ENCODE results near the gene SAMD5.
"Not testable (repeated sequence)": the region's sequence is repeated elsewhere in the genome, so short reads cannot be mapped to it uniquely, and the experiment has no call there.

Gene SAMD5

DNA sequence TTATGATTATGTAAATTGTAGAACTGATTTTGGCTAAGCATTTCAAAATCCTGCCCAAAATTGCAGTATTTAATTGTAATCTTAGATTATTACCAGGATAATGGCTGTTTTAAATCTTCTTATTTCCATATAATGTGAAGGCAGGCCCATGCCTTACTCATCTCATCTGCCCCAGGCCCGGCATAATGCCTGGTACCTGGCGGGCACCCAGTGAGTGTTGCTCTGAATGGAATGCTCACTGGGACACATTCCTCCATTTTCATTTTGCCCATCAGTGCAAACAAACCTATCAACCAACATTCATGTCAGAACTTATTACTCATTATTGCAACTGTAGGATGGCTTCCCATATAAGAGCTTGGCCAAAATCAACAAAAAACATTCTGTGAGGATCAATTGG lies 22.8 kb downstream of the SAMD5 start:
- no peak overlapping the region for H3K4me3 Mint-ChIP-seq
- no peaks in the 10 kb centered on the region for H3K36me3 Mint-ChIP-seq (ENCODE audit: insufficient read depth)
- H3K27ac Mint-ChIP-seq (ENCODE audit: low read depth): no peak overlapping the region
- ATAC-seq (replicated peaks; ENCODE audit: extremely low read depth, poor library complexity, severe bottlenecking) (no peak), DNase-seq (ENCODE audit: low spot score in 2 of 2) (no peak)
- no peaks in the 10 kb centered on the region for H3K4me1 Mint-ChIP-seq
- peaks cover 19% of the 10 kb centered on the region for H3K27me3 Mint-ChIP-seq
- H3K9me3 Mint-ChIP-seq: no peaks in the 10 kb centered on the region

DNA sequence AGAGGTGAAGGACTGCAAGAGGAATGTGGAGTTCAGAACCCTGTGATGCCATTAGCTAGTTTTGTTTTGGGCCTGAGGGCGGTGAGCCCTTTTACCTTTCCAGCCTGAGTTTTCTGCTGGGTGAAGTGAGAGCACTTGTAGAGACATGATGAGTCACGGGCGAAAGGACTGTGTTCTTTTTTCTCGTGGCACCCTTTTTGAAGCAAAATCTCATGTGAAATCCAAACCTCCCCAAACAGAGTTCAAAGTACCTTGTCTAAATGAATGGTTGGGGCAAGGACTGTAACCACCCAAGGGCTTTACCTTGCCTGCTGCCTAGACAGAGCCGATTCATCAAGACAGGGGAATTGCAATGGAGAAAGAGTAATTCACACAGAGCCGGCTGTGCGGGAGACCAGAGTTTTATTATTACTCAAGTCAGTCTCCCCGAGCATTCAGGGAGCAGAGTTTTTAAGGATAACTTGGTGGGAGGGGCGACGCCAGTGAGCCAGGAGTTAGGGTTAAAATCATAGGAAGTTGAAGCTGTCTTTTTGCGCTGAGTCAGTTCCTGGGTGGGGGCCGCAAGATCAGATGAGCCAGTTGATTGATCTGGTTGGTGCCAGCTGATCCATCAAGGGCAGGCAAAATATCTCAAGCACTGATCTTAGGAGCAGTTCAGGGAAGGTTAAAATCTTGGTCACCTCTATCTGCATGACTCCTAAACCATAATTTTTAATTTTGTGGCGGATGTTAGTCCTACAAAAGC lies 25.8 kb downstream of the SAMD5 start:
- ATAC-seq (replicated peaks; ENCODE audit: extremely low read depth, poor library complexity, severe bottlenecking): no peak
- no peak for DNase-seq (ENCODE audit: low spot score in 2 of 2)
- Mint-ChIP-seq H3K27ac (ENCODE audit: low read depth) (no peak overlapping the region), H3K4me3 (no peak overlapping the region), H3K4me1 (no peaks in the 10 kb centered on the region), H3K36me3 (ENCODE audit: insufficient read depth) (no peaks in the 10 kb centered on the region), H3K9me3 (no peaks in the 10 kb centered on the region), H3K27me3 (peaks cover 19% of the 10 kb centered on the region)

DNA sequence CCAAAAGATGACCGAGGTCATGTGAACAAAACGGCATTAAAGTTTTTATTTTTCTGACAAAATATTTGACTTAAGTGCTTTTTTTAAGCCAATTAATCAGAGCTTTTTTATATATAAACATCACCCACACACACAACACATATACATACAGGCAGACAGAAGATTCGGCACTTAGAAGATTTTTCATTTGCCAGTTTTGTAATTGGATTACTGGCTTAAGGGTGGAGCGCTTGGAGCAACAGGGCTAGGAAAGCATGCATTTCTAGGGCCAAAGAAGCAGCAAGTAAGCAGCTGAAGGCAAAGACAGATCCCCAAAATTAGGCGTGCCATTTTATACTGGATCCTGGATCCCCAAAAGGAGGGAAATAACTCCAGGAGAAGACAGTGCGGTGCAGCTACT lies 30.3 kb downstream of the SAMD5 start:
- Mint-ChIP-seq H3K4me1 (no peaks in the 10 kb centered on the region), H3K27ac (ENCODE audit: low read depth) (no peak overlapping the region), H3K27me3 (peaks cover 9% of the 10 kb centered on the region), H3K9me3 (no peaks in the 10 kb centered on the region), H3K4me3 (no peak overlapping the region), H3K36me3 (ENCODE audit: insufficient read depth) (no peaks in the 10 kb centered on the region)
- ATAC-seq (replicated peaks; ENCODE audit: extremely low read depth, poor library complexity, severe bottlenecking) (no peak), DNase-seq (ENCODE audit: low spot score in 2 of 2) (no peak)

- no peak overlapping the region for H3K4me3 Mint-ChIP-seq
- no peak overlapping the region for H3K27ac Mint-ChIP-seq (ENCODE audit: low read depth)
- DNase-seq (ENCODE audit: low spot score in 2 of 2): no peak
- no peaks in the 10 kb centered on the region for H3K9me3 Mint-ChIP-seq
- no peaks in the 10 kb centered on the region for H3K4me1 Mint-ChIP-seq
- no peaks in the 10 kb centered on the region for H3K27me3 Mint-ChIP-seq
- no peak for ATAC-seq (replicated peaks; ENCODE audit: extremely low read depth, poor library complexity, severe bottlenecking)
- no peaks in the 10 kb centered on the region for H3K36me3 Mint-ChIP-seq (ENCODE audit: insufficient read depth)
These were observed 31.6 kb downstream of the SAMD5 start for GRCh38 chr6:147540075-147540474.

DNA sequence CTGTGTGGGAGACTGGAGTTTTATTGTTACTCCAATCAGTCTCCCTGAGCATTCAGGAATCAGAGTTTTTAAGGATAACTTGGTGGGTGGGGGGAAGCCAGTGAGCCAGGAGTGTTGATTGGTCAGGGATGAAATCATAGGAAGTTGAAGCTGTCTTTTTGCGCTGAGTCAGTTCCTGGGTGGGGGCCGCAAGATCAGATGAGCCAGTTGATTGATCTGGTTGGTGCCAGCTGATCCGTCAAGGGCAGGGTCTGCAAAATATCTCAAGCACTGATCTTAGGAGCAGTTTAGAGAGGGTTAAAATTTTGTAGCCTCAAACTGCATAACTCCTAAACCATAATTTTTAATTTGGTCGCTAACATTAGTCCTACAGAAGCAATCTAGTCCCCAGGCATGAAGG lies 33.9 kb downstream of the SAMD5 start:
- H3K9me3 Mint-ChIP-seq; H3K27ac Mint-ChIP-seq (ENCODE audit: low read depth); H3K4me1 Mint-ChIP-seq; ATAC-seq (replicated peaks; ENCODE audit: extremely low read depth, poor library complexity, severe bottlenecking); H3K27me3 Mint-ChIP-seq; H3K36me3 Mint-ChIP-seq (ENCODE audit: insufficient read depth); H3K4me3 Mint-ChIP-seq; DNase-seq (ENCODE audit: low spot score in 2 of 2): not testable (repeated sequence)

DNA sequence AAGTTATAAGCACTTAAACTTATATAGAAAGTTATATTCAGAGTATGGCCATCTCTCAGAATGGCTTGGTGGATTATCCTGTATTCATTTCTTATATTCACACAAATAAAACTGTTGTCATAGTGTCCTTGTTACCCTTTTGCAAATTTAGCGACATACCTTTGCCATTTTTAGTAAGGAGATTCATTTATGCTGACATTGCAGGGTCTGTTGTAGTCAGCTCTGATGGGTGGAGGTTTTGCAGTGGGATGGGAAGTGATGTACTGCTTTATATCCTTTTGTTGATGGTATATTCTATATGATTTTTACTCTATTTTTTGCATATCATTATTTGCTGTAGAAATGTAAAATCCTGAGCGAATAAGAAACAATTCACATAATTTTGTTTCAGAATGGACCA lies 35.9 kb downstream of the SAMD5 start:
- ATAC-seq (replicated peaks; ENCODE audit: extremely low read depth, poor library complexity, severe bottlenecking) (no peak), DNase-seq (ENCODE audit: low spot score in 2 of 2) (no peak)
- H3K4me3 Mint-ChIP-seq: no peak overlapping the region
- H3K27me3 Mint-ChIP-seq: peaks cover 4% of the 10 kb centered on the region
- H3K4me1 Mint-ChIP-seq: no peaks in the 10 kb centered on the region
- H3K27ac Mint-ChIP-seq (ENCODE audit: low read depth): no peak overlapping the region
- peaks cover 2% of the 10 kb centered on the region for H3K9me3 Mint-ChIP-seq
- no peaks in the 10 kb centered on the region for H3K36me3 Mint-ChIP-seq (ENCODE audit: insufficient read depth)

DNA sequence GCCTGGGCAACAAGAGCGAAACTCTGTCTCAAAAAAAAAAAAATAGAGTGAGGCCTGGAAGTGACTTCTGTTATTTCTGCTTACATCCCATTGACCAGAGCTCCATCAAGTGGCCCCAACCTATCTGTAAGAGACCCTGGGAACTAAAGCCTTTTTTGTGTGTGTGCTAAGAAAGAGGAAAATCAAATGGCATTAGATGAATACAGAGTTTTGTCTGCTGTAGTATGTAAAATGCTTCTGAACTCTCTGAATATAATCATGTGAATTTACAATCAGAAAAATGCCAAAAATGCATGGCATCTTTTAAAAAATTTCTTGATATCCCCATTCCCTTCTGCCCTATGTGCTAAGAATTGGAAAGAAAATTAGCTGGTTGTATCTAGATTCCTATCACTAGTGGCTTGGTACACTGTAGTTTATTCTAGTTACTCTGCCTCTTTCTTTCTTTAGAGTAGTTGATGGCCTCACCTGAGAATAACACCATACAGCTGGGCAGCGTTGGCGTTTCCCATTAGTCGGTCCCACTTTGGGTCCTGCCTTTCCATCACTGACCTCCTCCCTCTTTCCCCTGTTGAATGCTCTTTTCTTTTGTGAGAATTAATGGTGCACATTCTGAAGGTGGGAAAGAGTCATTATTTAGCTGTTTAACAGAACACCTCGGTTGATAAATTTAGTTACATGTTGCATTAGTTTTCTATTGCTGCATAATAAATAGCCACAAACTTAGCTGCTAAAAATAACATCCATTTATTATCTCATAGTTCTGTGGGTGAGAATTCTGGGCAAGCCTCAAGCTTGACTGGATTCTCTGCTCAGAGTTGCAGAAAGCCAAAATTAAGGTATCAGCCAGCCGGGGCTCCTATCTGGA lies 38.2 kb downstream of the SAMD5 start:
- Mint-ChIP-seq H3K36me3 (ENCODE audit: insufficient read depth) (no peaks in the 10 kb centered on the region), H3K9me3 (peaks cover 6% of the 10 kb centered on the region), H3K27ac (ENCODE audit: low read depth) (no peak overlapping the region), H3K4me3 (no peak overlapping the region), H3K27me3 (peaks cover 17% of the 10 kb centered on the region), H3K4me1 (no peaks in the 10 kb centered on the region)
- no peak for DNase-seq (ENCODE audit: low spot score in 2 of 2)
- no peak for ATAC-seq (replicated peaks; ENCODE audit: extremely low read depth, poor library complexity, severe bottlenecking)

DNA sequence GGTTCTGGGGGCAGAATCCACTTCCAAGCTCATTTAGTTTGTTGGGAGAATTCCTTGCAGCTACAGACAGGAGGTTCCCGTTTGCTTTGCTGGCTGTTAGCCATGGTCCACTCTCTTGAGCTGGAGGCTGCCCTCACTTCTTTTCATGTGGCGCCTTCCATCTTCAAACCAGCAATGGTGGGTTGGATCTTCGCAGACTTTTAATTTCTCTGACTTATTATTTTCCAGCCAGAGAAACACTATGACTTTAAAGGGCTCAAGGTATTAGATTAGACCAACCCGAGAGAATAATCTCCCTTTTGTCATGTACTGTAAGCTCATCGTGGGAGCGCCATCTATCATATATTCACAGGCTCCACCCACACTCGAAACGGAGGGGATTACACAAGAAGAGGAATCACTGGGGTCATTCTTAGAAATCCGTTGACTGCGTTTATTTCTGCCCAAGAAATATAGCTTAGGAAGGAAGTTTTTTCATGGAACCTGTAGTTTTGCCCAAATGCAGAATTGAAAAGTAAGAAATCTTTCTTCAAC lies 38.9 kb downstream of the SAMD5 start:
- Mint-ChIP-seq H3K36me3 (ENCODE audit: insufficient read depth) (no peaks in the 10 kb centered on the region), H3K27ac (ENCODE audit: low read depth) (no peak overlapping the region), H3K4me3 (no peak overlapping the region), H3K4me1 (no peaks in the 10 kb centered on the region), H3K9me3 (peaks cover 6% of the 10 kb centered on the region), H3K27me3 (peaks cover 17% of the 10 kb centered on the region)
- ATAC-seq (replicated peaks; ENCODE audit: extremely low read depth, poor library complexity, severe bottlenecking) (no peak), DNase-seq (ENCODE audit: low spot score in 2 of 2) (no peak)

- H3K36me3 Mint-ChIP-seq (ENCODE audit: insufficient read depth): no peaks in the 10 kb centered on the region
- H3K9me3 Mint-ChIP-seq: peaks cover 6% of the 10 kb centered on the region
- H3K4me3 Mint-ChIP-seq: no peak overlapping the region
- no peak overlapping the region for H3K27ac Mint-ChIP-seq (ENCODE audit: low read depth)
- ATAC-seq (replicated peaks; ENCODE audit: extremely low read depth, poor library complexity, severe bottlenecking): no peak
- DNase-seq (ENCODE audit: low spot score in 2 of 2): no peak
- H3K27me3 Mint-ChIP-seq: peaks cover 17% of the 10 kb centered on the region
- no peaks in the 10 kb centered on the region for H3K4me1 Mint-ChIP-seq
These were observed 40.5 kb downstream of the SAMD5 start for GRCh38 chr6:147548921-147549475.

GRCh38 chr6:147549531-147549930 lies 41.0 kb downstream of the SAMD5 start:
- Mint-ChIP-seq H3K9me3 (peaks cover 6% of the 10 kb centered on the region), H3K27ac (ENCODE audit: low read depth) (no peak overlapping the region), H3K27me3 (peaks cover 17% of the 10 kb centered on the region), H3K4me1 (no peaks in the 10 kb centered on the region), H3K36me3 (ENCODE audit: insufficient read depth) (no peaks in the 10 kb centered on the region), H3K4me3 (no peak overlapping the region)
- no peak for ATAC-seq (replicated peaks; ENCODE audit: extremely low read depth, poor library complexity, severe bottlenecking)
- DNase-seq (ENCODE audit: low spot score in 2 of 2): no peak

DNA sequence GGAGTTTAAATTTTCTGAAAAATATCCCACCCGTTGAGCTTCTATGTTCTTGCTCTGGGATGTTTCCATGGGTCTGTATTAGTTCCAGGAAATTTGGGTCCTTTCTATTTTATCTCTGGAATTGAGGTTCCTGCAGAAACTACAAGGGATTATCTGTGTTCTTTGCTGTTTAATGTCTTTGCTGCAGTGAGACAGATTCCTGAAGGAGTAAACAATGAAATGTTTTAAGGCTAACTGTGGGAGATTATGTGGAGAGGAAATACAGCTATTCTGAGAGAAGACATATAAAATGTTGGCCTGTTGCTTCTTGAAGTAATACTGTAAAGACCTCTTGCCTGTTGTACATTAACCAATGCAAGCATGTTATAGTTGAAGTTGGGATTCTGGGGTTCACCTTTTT lies 43.5 kb downstream of the SAMD5 start:
- Mint-ChIP-seq H3K4me1 (no peaks in the 10 kb centered on the region), H3K9me3 (peaks cover 6% of the 10 kb centered on the region), H3K27ac (ENCODE audit: low read depth) (no peak overlapping the region), H3K27me3 (peaks cover 17% of the 10 kb centered on the region), H3K36me3 (ENCODE audit: insufficient read depth) (no peaks in the 10 kb centered on the region), H3K4me3 (no peak overlapping the region)
- DNase-seq (ENCODE audit: low spot score in 2 of 2) (no peak), ATAC-seq (replicated peaks; ENCODE audit: extremely low read depth, poor library complexity, severe bottlenecking) (no peak)

DNA sequence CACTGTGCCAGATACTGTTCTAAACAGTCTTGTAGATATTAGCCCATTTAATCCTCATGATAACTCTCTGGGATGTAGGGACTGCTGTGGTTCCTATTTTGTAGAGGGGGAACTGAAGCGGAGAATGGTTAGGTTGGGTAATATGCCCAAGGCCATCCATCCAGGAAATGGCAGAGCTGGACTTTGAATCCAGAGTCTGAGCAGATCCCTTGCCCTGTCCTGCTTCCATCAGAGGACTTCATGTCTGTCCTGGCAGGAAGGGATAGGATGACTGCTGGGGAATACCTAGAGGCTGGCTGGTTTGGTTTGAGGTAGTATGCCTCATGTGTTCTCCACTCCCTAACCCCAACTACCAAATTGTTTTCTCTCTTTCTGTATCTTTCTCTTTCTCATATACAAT lies 44.6 kb downstream of the SAMD5 start:
- DNase-seq (ENCODE audit: low spot score in 2 of 2) (no peak), ATAC-seq (replicated peaks; ENCODE audit: extremely low read depth, poor library complexity, severe bottlenecking) (no peak)
- Mint-ChIP-seq H3K27me3 (peaks cover 17% of the 10 kb centered on the region), H3K36me3 (ENCODE audit: insufficient read depth) (no peaks in the 10 kb centered on the region), H3K4me3 (no peak overlapping the region), H3K9me3 (peaks cover 6% of the 10 kb centered on the region), H3K27ac (ENCODE audit: low read depth) (no peak overlapping the region), H3K4me1 (no peaks in the 10 kb centered on the region)
